GM21528 (cell line): Measurements from ENCODE around the gene PTCD2.

Source experiments
- ATAC-seq: cut with Tn5 transposase; IDR thresholded peaks from one replicate; pipeline ENCODE4 v1.9.1; 2021; ENCODE audit warnings: mild to moderate bottlenecking, moderate library complexity; ENCODE audit not compliant: unreplicated experiment, low FRiP score

PTCD2 gene, protein sequence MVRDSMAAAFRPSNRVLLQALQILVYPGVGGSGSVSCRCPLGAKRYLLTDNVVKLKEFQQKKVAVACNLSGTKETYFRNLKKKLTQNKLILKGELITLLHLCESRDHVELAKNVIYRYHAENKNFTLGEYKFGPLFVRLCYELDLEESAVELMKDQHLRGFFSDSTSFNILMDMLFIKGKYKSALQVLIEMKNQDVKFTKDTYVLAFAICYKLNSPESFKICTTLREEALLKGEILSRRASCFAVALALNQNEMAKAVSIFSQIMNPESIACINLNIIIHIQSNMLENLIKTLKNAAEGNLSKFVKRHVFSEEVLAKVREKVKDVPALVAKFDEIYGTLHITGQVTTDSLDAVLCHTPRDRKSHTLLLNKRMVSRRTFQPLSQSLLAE

DNA sequence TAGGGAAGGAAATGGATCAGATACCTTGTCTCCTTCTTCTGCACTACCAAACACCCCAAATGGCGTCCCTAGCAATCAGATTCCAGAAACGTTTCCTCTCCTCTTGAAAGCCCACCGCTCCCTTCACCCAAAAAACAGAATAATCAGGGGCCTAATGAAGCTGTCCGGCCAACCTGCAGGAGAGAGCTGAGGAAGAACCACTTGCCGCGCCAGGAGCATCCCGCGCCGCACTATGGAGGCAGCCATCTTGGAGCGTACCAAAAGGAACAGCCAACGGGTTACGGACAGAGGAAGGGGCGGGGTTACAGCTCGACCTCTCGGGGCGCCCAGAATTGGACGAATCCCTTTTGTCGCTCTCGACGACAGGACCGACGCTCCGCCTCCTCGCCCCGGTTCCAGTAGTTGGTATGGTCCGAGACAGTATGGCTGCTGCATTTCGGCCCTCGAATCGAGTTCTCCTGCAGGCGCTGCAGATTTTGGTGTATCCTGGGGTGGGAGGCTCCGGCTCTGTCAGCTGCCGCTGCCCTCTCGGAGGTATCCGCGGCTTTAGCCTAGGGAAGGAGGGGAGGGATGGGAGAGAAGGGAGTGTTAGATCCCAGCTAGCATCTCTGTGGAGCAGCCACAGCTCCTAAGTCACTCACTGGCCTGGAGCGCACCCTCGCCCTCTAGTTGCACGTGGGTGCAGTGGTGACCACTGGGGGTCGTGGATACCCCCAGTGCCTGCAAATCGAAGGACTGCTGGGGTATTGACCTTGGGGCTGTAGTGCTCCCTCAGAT is at the start of gene PTCD2, which contains the start of gene MRPS27:
TSS of gene PTCD2 (plus strand) at position 398 of the 777 bp plus-strand sequence. CDS start at position 408, 10 bp downstream.
TSS of gene MRPS27 (minus strand) at position 265 of the 777 bp plus-strand sequence. CDS start at position 246, 19 bp downstream.
- ATAC-seq = peak; percentile 96

GRCh38 chr5:72271702-72272101 is 48.5 kb upstream of the PTCD2 start:
- no peak for ATAC-seq

DNA sequence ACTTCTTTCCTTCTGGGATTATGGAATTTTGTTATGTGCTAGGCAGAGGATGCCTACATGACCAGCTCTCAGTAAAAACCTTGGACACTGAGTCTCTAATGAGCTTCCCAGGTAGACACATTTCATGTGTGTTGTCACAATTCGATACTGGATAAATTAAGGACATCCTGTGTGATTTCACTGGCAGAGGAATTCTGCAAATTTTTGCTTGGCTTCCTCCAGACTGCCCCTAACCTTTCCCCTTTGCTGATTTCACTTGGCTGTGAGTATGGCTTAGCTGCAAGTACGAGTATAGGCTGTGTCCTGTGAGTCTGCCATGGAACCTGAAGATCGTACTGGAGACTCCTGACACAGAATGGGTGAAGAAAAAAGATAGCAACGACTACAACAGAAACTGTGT is 47.8 kb upstream of the PTCD2 start:
- no peak for ATAC-seq

DNA sequence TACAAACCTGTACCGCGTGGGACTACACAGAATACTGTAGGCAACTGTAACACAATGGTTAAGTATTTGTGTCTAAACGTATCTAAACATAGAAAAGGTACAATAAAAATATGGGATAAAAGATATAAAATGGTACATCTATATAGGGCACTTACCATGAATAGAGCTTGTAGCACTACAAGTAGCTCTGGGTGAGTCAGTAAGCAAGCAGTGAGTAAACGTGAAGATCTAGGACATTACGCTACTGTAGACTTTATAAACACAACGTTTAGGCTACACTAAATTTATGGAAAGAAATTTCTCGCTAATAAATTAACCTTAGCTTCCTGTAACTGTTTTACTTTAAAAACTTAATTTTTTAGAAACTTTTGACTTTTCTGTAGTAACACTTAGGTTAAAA is 46.6 kb upstream of the PTCD2 start:
- no peak for ATAC-seq

DNA sequence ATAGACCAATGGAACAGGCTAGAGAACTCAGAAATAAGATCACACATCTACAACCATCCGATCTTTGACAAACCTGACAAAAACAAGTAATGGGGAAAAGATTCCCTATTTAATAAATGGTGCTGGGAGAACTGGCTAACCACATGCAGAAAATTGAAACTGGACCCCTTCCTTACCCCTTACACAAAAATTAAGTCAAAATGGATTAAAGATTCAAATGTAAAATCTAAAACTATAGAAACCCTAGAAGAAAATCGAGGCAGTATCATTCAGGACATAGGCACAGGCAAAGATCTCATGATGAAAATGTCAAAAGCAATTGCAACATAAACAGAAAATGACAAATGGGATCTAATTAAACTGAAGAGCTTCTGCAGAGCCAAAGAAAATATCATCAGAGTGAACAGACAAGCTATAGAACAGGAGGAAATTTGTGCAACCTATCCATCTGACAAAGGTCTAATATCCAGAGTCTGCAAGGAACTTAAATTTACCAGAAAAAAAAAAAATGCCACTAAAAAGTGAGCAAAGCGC is 43.9 kb upstream of the PTCD2 start:
- ATAC-seq = no peak

DNA sequence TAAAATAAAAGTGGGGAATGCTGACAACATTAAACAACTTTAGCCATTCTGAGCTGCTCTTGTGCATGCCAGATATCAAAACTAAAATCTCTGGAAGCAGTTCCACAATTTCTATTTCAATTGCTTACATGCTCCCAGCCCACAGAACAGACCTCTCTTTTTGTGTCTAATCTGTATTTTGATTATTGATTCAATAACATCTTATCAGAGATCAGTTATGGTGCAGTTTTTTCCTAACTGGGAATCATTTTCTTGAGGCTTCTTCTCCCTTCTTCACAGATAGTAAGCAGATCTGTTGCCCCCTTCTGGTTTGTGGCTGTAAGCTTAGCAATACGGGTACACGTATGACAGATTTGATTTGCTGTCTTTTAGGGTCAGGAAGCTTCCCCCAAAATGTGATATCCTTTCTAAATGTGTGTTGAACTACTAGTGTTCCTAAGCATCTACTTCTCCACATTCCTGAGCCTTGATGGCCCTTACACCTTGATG is 39.5 kb upstream of the PTCD2 start:
- no peak for ATAC-seq

DNA sequence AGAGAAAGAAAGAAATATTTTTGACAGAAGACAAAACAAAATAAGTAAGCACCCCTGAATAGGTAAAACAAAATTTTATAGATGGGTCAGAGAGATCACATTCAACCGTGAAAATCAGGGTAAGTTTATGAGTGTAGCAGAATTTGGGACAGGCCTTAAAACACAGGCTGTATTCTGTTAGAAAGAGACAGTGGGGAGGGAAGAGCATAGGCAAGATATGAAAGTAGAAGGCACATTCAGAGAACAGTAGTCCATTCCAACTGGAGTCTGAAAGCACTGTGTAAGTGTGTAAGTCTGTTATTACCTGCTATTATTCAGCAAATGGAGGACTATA is 38.8 kb upstream of the PTCD2 start:
- ATAC-seq = no peak

DNA sequence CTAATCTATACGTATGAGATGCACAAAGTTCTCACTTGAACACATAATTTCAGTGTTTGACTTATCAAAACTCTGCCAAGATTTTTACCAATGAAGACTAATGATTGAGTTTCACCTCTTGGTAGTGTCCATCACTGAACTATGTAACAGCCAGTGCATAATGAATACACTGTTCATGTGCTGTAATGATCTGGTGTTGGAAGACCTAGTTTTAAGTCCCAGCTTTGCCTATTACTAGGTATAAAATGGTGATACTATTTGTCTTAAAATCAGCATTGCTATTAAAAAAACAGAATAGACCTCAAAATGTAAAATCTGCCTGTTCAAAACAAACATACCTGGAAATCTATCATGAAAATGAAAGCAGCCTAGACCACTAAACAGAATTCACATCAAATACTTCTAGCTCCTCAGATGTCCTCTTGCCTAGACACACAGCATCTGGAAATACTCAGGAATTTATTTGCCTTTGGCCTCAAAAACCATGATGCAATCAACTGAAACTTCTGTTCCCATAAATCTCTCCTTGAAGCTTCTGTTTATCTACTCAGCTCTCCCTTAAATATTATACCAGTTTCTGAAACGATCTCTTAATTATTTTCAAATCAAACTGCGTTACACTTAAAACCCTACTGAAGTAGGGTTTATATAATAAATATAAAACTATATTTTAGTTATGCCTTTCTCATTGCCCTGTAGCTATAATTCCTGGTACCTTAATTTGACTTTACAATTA is 38.2 kb upstream of the PTCD2 start:
- ATAC-seq = no peak

DNA sequence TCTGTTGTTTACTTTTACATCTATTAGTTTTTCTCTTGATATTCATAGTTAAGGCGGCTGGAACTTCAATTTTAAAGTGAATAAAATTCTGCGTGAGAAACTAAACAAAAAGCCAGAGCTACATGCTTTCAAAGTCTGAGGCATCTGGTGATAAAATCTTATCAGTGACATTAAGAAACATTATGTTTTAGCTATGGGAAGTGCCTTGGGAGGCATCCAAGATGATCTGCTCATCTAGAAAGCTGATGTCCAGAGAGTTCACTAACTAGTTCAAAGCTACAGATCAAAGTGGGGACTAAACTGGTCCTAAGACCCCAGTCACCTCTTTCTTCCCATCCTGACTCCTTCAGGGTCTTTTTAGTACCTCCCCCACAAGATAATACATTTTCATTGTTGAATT is 37.3 kb upstream of the PTCD2 start:
- ATAC-seq = no peak

GRCh38 chr5:72283358-72283757 is 36.8 kb upstream of the PTCD2 start:
- no peak for ATAC-seq

- no peak for ATAC-seq
Measured at GRCh38 chr5:72284559-72285423, 35.4 kb upstream of the PTCD2 start.

DNA sequence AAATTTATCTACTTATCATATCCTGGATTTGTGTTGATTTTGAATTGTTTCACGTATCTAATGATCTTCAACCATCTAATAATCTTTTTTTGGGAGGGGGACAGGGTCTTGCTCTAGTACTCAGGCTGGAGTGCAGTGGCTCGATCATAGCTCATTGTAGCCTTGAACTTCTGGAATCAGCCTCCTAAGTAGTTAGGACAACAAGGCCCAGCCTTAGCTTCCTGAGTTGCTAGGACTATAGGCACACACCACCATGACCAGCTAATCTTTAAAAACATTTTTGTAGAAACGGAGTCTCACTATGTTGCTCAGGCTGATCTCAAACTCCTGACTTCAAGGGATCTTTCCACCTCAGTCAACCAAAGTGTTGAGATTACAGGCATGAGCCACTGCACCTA is 34.8 kb upstream of the PTCD2 start:
- no peak for ATAC-seq

- no peak for ATAC-seq
Measured at GRCh38 chr5:72286798-72287197, 33.4 kb upstream of the PTCD2 start.

DNA sequence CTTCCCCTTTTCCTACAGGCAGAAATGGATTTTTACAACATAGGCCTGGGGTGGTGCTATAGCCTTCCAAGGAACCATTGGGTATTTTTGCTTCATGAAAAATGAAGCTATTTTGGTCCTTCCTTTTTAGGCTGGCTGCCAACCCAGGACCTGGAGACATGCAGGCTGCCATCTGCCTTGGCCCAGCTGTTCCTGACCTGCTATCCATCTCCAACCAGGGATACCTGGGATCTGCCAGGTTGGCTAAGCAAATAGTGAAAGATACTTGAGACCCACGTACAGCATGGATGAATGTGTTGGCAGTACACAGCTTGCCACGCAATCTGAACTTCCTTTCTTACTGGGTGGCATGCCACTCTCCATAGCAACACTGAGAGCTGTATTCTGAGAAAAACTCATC is 31.2 kb upstream of the PTCD2 start:
- ATAC-seq = no peak

- no peak for ATAC-seq
Measured at GRCh38 chr5:72290356-72291133, 29.6 kb upstream of the PTCD2 start.

- ATAC-seq = no peak
Measured at GRCh38 chr5:72291601-72292000, 28.6 kb upstream of the PTCD2 start.

GRCh38 chr5:72292411-72292810 is 27.8 kb upstream of the PTCD2 start:
- ATAC-seq = no peak

DNA sequence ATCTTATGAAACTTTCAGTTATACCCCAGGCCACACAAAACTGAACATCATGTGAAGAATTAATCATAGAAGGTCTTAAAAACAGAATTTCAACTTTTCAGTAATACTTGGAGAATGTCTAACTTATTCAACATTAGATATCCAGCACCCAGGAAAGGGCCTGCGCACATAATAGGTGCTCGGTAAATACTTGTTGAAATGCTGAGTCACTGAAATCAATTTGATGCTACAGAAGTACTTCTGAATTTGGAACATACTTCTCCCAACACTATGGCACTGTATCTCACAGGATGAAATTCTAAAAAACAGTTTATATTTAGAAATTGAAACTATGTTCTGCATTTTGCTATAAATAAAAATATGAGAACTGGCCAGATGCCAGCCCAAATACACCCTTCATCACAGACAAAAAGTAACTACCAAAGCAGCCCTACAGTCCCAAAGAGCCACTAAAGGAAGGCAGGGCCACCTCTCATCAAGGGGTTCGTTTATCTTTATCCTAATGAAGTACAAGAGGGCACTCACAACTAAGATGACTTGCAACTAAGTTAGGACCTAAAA is 26.6 kb upstream of the PTCD2 start:
- ATAC-seq = no peak

DNA sequence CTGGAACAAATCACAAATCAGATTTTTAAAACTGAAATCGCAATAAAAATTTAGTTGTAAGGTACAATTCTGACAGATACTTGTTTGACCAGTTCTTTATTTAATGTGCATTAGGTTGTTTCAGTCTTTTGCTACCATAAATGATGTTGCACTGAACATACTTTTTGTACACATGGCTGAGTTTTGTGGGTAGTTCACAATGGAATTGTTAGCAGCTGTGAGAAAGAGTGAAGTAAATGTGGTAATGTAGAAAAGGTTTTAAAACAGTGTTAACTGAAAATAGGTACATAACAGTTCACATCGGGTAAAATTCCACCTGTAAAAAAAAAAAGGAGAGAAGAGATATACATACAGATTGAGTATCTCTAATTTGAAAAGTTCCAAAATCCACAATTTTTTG is 25.7 kb upstream of the PTCD2 start:
- no peak for ATAC-seq
